Panc1 (cell line): ENCODE data around the gene TOPBP1. TPM values are rescaled to one million over a fixed set of nuclear protein-coding genes. Genes with fewer than 3 reads are reported as not detected.

Experiments used
- ATAC-seq: fragments of 200-7000 bp; cut with Tn5 transposase; 2 replicates; pipeline ENCODE4 v1.9.1; 2020; ENCODE audit warnings: mild to moderate bottlenecking, moderate library complexity
- BruUV-seq: library from RNA; stranded (reverse); fragments of 400-500 nt; replicated peaks from 2 replicates; lab custom pipeline; 2021; lab: Mats Ljungman, UMichigan
- CTCF ChIA-PET: fragments of 300-600 bp; sonication (Branson Sonifier 250); formaldehyde crosslinking; loops from one replicate; lab custom pipeline; 2022; ENCODE audit warnings: antibody characterized with exemption; lab: Charles Lee
- POLR2A ChIA-PET: fragments of 300-600 bp; sonication (Branson Sonifier 250); formaldehyde crosslinking; loops from one replicate; lab custom pipeline; 2022; ENCODE audit warnings: antibody characterized with exemption; lab: Charles Lee
- DNase-seq: peaks from one replicate; pipeline ENCODE4 v3.0.0-alpha.2; 2010; ENCODE audit warnings: low read depth, low spot score
- H3K27ac ChIP-seq: 2 replicates; pipeline ENCODE4 v1.5.1; 2011; ENCODE audit warnings: mild to moderate bottlenecking, low read length, inconsistent platforms
- H3K27me3 ChIP-seq: fragments of 200-500 bp; sonication (Bioruptor generic); 2 replicates; pipeline ENCODE4 v1.6.0; 2014; ENCODE audit warnings: low read length, inconsistent platforms; ENCODE audit not compliant: control insufficient read depth, insufficient read depth
- H3K36me3 ChIP-seq: fragments of 200-500 bp; sonication (Bioruptor generic); 2 replicates; pipeline ENCODE4 v1.5.1; 2014; ENCODE audit warnings: inconsistent platforms, mild to moderate bottlenecking, low read length, moderate library complexity; ENCODE audit not compliant: control insufficient read depth, insufficient read depth
- H3K4me1 ChIP-seq: 2 replicates; pipeline ENCODE4 v1.5.1; 2011; ENCODE audit warnings: inconsistent platforms, mild to moderate bottlenecking, low read length, moderate library complexity; ENCODE audit not compliant: control insufficient read depth, insufficient read depth
- H3K4me3 ChIP-seq, 2 experiments: 2 replicates each; pipeline ENCODE4 v1.5.1; 2011 to 2012; ENCODE audit warnings: low read depth in 2 of 2, low read length in 2 of 2, mild to moderate bottlenecking in 2 of 2, inconsistent platforms in 1 of 2, moderate library complexity in 1 of 2
- H3K9me3 ChIP-seq: fragments of 200-500 bp; sonication (Bioruptor generic); 2 replicates; pipeline ENCODE4 v1.5.1; 2014; ENCODE audit warnings: low read depth, mild to moderate bottlenecking, inconsistent platforms, low read length, moderate library complexity; ENCODE audit not compliant: control insufficient read depth, insufficient read depth
- POLR2AphosphoS5 ChIP-seq: IDR thresholded peaks from 2 replicates; pipeline ENCODE4 v1.6.1; 2012; ENCODE audit warnings: mild to moderate bottlenecking, low read depth, low read length, moderate library complexity
- SIN3A ChIP-seq: IDR thresholded peaks from 2 replicates; pipeline ENCODE4 v1.6.1; 2012; ENCODE audit warnings: low read depth, mild to moderate bottlenecking, low read length, moderate library complexity, borderline replicate concordance; ENCODE audit not compliant: insufficient read depth
- TCF7L2 ChIP-seq: IDR thresholded peaks from 2 replicates; pipeline ENCODE4 v1.6.1; 2011; ENCODE audit warnings: mild to moderate bottlenecking, low read depth, low read length, inconsistent platforms
- in situ Hi-C: cut with HindIII; loops from 2 replicates; pipeline ENCODE4 v1.10.0; 2016; ENCODE audit warnings: low sequenced_read_pairs, low pct_unique_long_range_greater_than_20kb
- intact Hi-C: fragments of 100-400 bp; cut with micrococcal nuclease; formaldehyde crosslinking; loops from one replicate; pipeline ENCODE4 v1.10.0; 2022; ENCODE audit not compliant: unreplicated experiment
- total RNA-seq: library from RNA; stranded (reverse); gene quantifications from one replicate; pipeline ENCODE4 v1.2.1, GENCODE V29; 2021; ENCODE audit not compliant: unreplicated experiment
- TF ChIP-seq, protein P1 (sequence below): fragments of 450-650 bp; IDR thresholded peaks from 2 replicates; pipeline ENCODE4 v1.5.1; 2017; ENCODE audit warnings: mild to moderate bottlenecking
- TF ChIP-seq, protein P2 (sequence below), 2 experiments: IDR thresholded peaks; 2 replicates each; pipeline ENCODE4 v1.6.1; 2011 to 2012; ENCODE audit warnings: low read depth in 2 of 2, control low read depth in 1 of 2, low read length in 1 of 2, mild to moderate bottlenecking in 1 of 2, moderate library complexity in 1 of 2; ENCODE audit not compliant: insufficient read depth in 1 of 2

TOPBP1 gene
- total RNA-seq, 1 experiment from 2014 or later, result 78.4 TPM

DNA sequence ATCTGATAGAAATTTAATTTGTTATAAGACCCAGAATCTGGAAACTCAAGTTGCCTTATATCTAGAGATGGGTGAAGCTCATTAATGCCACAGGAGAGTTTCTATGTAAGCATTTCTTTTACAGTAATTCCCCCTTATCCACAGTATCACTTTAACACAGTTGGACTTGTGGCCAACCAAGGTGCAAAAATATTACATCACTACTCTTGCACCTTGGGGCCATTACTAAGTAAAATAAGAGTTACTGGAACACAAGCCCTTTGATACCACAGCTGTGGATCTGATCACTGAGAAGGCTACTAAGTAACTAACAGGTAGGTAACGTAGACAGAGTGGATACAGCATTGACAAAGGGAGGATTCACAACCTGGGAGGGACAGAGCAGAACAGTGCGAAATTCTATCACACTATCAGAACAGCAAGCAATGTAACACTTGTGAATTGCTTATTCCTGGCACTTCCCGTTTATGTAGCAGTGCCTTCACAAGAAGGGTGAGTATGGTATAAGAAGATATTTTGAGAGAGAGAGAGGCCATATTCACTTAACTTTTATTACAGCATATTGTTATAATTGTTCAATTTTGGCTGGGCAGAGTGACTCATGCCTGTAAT is 33.9 kb upstream of the TOPBP1 start:
- Histone ChIP-seq H3K27me3 (no peaks in the 10 kb centered on the region; the same call in 1 of the 2 replicates), H3K4me3 (no peak overlapping the region), H3K4me1 (no peaks in the 10 kb centered on the region), H3K36me3 (no peaks in the 10 kb centered on the region), H3K9me3 (peaks cover 7% of the 10 kb centered on the region; the same call in 1 of the 2 replicates), H3K27ac (no peak overlapping the region)
- no TSS peak for BruUV-seq
- in situ Hi-C loops (no loop called here), intact Hi-C loops (no loop called here)
- ChIA-PET POLR2A (no interaction called here), CTCF (no interaction called here)
- ATAC-seq (no peak), DNase-seq (no peak)
- TF ChIP-seq POLR2AphosphoS5, result no peak
- TF ChIP-seq, protein P1, sequence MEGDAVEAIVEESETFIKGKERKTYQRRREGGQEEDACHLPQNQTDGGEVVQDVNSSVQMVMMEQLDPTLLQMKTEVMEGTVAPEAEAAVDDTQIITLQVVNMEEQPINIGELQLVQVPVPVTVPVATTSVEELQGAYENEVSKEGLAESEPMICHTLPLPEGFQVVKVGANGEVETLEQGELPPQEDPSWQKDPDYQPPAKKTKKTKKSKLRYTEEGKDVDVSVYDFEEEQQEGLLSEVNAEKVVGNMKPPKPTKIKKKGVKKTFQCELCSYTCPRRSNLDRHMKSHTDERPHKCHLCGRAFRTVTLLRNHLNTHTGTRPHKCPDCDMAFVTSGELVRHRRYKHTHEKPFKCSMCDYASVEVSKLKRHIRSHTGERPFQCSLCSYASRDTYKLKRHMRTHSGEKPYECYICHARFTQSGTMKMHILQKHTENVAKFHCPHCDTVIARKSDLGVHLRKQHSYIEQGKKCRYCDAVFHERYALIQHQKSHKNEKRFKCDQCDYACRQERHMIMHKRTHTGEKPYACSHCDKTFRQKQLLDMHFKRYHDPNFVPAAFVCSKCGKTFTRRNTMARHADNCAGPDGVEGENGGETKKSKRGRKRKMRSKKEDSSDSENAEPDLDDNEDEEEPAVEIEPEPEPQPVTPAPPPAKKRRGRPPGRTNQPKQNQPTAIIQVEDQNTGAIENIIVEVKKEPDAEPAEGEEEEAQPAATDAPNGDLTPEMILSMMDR, result no peak
- TF ChIP-seq, protein P2, sequence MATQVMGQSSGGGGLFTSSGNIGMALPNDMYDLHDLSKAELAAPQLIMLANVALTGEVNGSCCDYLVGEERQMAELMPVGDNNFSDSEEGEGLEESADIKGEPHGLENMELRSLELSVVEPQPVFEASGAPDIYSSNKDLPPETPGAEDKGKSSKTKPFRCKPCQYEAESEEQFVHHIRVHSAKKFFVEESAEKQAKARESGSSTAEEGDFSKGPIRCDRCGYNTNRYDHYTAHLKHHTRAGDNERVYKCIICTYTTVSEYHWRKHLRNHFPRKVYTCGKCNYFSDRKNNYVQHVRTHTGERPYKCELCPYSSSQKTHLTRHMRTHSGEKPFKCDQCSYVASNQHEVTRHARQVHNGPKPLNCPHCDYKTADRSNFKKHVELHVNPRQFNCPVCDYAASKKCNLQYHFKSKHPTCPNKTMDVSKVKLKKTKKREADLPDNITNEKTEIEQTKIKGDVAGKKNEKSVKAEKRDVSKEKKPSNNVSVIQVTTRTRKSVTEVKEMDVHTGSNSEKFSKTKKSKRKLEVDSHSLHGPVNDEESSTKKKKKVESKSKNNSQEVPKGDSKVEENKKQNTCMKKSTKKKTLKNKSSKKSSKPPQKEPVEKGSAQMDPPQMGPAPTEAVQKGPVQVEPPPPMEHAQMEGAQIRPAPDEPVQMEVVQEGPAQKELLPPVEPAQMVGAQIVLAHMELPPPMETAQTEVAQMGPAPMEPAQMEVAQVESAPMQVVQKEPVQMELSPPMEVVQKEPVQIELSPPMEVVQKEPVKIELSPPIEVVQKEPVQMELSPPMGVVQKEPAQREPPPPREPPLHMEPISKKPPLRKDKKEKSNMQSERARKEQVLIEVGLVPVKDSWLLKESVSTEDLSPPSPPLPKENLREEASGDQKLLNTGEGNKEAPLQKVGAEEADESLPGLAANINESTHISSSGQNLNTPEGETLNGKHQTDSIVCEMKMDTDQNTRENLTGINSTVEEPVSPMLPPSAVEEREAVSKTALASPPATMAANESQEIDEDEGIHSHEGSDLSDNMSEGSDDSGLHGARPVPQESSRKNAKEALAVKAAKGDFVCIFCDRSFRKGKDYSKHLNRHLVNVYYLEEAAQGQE (IDR thresholded peaks at IDR 0.05; ENCODE audit: insufficient read depth in 1 of 2, low read depth in 2 of 2, low read length in 1 of 2), result no peak
- no peak for TF ChIP-seq SIN3A
- no peak for TF ChIP-seq TCF7L2

DNA sequence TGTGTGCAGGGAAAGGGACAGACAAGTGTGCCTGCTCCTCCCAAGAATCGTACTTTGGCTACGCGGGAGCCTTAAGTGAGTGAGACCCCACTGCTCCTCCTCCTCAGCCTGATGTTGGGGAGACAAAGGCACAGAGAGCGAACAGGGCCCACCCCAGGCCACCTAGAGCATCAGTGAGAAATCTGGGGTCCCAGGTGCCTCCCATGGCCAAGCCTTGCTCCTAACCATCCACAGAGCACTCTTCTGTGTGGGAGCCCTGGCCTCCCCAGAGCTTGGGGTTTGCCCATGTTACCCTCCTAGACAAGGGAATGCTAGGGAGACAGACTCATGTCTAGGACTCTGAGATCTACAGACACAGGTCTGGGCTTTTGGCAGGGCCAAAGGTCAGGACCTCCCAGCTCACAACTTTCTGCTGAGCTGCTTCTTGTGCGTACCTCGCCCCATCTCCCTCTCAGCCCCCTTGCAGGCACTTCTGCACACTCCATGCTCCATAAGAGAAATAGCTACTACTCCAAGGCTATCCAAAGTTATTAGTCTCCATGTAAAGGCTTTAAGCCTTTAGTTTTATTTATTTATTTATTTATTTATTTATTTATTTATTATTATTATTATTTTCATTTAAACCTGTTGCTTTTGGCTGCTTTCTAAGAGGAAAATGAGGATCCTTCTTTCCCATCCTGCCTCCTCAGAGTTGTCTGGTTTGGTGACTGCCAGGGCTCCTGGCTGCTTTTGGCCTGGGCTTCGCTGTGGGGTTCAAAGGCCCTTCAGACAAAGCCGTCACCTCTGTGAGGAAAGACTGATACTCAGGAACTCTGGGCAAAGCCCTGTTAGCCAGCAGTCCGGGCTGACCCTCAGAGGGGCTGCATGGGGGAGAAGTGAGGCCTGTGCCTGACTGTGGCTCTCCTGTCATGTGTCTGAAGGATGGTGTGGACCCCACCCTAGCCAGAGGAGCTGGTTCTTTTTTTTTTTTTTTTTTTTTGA is 32.8 kb upstream of the TOPBP1 start:
- CTCF ChIA-PET, result no interaction called here
- H3K27ac ChIP-seq, result no peak overlapping the region
- no peaks in the 10 kb centered on the region for H3K36me3 ChIP-seq
- TF ChIP-seq, protein P1, result no peak
- TF ChIP-seq TCF7L2 (no peak), SIN3A (no peak), POLR2AphosphoS5 (no peak)
- TF ChIP-seq, protein P2 (IDR thresholded peaks at IDR 0.05; ENCODE audit: insufficient read depth in 1 of 2, low read depth in 2 of 2, low read length in 1 of 2), result no peak
- BruUV-seq, result no TSS peak
- H3K9me3 ChIP-seq, result peaks cover 7% of the 10 kb centered on the region; the same call in 1 of the 2 replicates
- no peaks in the 10 kb centered on the region; the same call in 1 of the 2 replicates for H3K27me3 ChIP-seq
- POLR2A ChIA-PET, result no interaction called here
- H3K4me1 ChIP-seq, result no peaks in the 10 kb centered on the region
- H3K4me3 ChIP-seq, result no peak overlapping the region
- in situ Hi-C loops (no loop called here), intact Hi-C loops (no loop called here)
- no peak for DNase-seq
- ATAC-seq, result no peak
